Nephron progenitor cell (in vitro differentiated cells): ENCODE measurements around the gene PHRF1.
"Not testable (repeated sequence)": the region's sequence is repeated elsewhere in the genome, so short reads cannot be mapped to it uniquely, and the experiment has no call there.

Experiments
- DNase-seq: peaks from one replicate; pipeline ENCODE4 v3.0.0; 2021
- H3K27ac Mint-ChIP-seq: 2 replicates; pipeline ENCODE4 v1.8.0; 2021; ENCODE audit warnings: mild to moderate bottlenecking, moderate library complexity, mixed read lengths
- H3K27me3 Mint-ChIP-seq: 2 replicates; pipeline ENCODE4 v1.8.0; 2021; ENCODE audit warnings: mild to moderate bottlenecking, low read depth, mixed read lengths; ENCODE audit not compliant: poor library complexity
- H3K36me3 Mint-ChIP-seq: 2 replicates; pipeline ENCODE4 v1.8.0; 2021; ENCODE audit warnings: low read depth, mixed read lengths
- H3K4me1 Mint-ChIP-seq: 2 replicates; pipeline ENCODE4 v1.8.0; 2021; ENCODE audit warnings: mixed read lengths
- H3K4me3 Mint-ChIP-seq: 2 replicates; pipeline ENCODE4 v1.8.0; 2021; ENCODE audit warnings: mild to moderate bottlenecking, moderate library complexity, mixed read lengths
- H3K9me3 Mint-ChIP-seq: 2 replicates; pipeline ENCODE4 v1.8.0; 2021; ENCODE audit warnings: mild to moderate bottlenecking, moderate library complexity, mixed read lengths
- CTCF ChIP-seq: fragments of 200-600 bp; sonication (generic); IDR thresholded peaks from 2 replicates; pipeline ENCODE4 v1.5.0; 2021; ENCODE audit warnings: antibody characterized with exemption

Gene PHRF1

GRCh38 chr11:653837-654236 is 77.6 kb downstream of the PHRF1 start:
- H3K27ac Mint-ChIP-seq: no peak overlapping the region
- no peaks in the 10 kb centered on the region for H3K4me1 Mint-ChIP-seq
- no peaks in the 10 kb centered on the region for H3K9me3 Mint-ChIP-seq
- no peak for DNase-seq
- no peak for TF ChIP-seq CTCF
- H3K36me3 Mint-ChIP-seq: peaks cover 41% of the 10 kb centered on the region
- H3K27me3 Mint-ChIP-seq: no peaks in the 10 kb centered on the region
- no peak overlapping the region for H3K4me3 Mint-ChIP-seq

DNA sequence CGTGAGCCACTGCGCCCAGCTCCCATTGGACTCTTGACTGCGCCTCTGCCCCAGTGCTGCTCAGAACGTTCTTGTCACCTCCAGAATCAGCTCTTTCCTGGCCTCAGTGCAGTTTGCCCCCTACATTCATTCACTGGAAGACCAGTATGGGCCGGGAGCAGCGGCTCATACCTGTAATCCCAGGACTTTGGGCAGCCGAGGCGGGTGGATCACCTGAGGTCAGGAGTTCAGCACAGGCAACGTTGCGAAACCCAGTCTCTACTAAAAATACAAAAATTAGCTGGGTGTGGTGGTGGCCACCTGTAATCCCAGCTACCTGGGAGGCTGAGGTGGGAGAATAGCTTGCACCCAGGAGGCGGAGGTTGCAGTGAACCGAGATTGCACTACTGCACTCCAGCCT is 78.2 kb downstream of the PHRF1 start:
- H3K27ac Mint-ChIP-seq, H3K4me3 Mint-ChIP-seq, H3K27me3 Mint-ChIP-seq, H3K4me1 Mint-ChIP-seq, H3K9me3 Mint-ChIP-seq, DNase-seq: not testable (repeated sequence)
- H3K36me3 Mint-ChIP-seq: peaks cover 38% of the 10 kb centered on the region

GRCh38 chr11:655036-655726 is 78.9 kb downstream of the PHRF1 start:
- DNase-seq: no peak
- Mint-ChIP-seq H3K4me1 (no peaks in the 10 kb centered on the region), H3K4me3 (no peak overlapping the region), H3K9me3 (no peaks in the 10 kb centered on the region), H3K27me3 (peaks cover 2% of the 10 kb centered on the region), H3K27ac (peak overlapping the region; percentile 86), H3K36me3 (peaks cover 31% of the 10 kb centered on the region)
- TF ChIP-seq CTCF: no peak

DNA sequence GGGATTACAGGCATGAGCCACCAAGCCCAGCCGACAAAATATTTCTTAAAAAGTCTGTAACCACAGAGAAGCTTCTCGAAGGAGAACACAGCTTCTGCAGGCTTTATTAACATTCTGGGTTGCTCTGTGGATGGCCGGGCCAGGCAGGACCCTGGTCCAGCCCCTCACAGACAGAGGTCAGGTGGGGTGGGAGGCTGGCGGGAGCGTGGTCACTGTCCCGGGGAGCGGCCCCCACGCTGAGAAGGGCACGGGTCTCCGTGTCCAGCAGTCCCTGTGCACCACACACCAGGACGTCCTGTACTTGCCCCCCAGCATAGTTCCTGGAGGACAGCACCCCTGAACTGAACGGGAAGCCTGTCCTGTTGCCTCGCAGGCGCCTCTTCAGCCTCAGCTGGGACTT is 80.2 kb downstream of the PHRF1 start:
- peaks cover 2% of the 10 kb centered on the region for H3K27me3 Mint-ChIP-seq
- no peaks in the 10 kb centered on the region for H3K9me3 Mint-ChIP-seq
- no peak for DNase-seq
- no peak overlapping the region for H3K27ac Mint-ChIP-seq
- TF ChIP-seq CTCF: no peak
- peaks cover 21% of the 10 kb centered on the region for H3K36me3 Mint-ChIP-seq
- H3K4me1 Mint-ChIP-seq: no peaks in the 10 kb centered on the region
- no peak overlapping the region for H3K4me3 Mint-ChIP-seq

DNA sequence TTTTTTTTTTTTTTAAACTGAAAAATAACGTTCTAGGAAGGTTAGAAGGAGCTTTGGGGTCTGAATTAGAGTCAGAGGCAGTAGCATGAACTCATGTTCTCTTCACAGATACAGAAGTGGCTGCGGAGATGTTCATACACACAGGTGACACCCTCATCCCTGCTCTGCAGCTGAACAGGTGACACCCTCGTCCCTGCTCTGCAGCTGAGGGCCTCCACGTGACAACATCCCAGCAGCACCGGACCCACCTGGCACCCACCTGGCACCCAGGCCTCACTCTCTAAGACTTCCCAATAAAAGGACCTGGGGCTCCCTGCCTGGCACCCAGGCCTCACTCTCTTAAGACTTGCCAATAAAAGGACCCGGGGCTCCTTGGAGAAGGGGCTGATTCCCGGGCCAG is 80.6 kb downstream of the PHRF1 start:
- Mint-ChIP-seq H3K27ac (no peak overlapping the region), H3K36me3 (peaks cover 16% of the 10 kb centered on the region), H3K4me1 (no peaks in the 10 kb centered on the region), H3K27me3 (peaks cover 2% of the 10 kb centered on the region), H3K9me3 (no peaks in the 10 kb centered on the region), H3K4me3 (no peak overlapping the region)
- TF ChIP-seq CTCF: no peak
- DNase-seq: no peak

- TF ChIP-seq CTCF: no peak
- Mint-ChIP-seq H3K27me3 (peaks cover 2% of the 10 kb centered on the region), H3K36me3 (peaks cover 12% of the 10 kb centered on the region), H3K4me3 (no peak overlapping the region), H3K4me1 (no peaks in the 10 kb centered on the region), H3K27ac (no peak overlapping the region), H3K9me3 (no peaks in the 10 kb centered on the region)
- DNase-seq: no peak
These were observed 81.4 kb downstream of the PHRF1 start for GRCh38 chr11:657691-658126.
